HG02798 (cell line): Measurements from ENCODE around the gene DGKQ.
"Not testable (repeated sequence)": the region's sequence is repeated elsewhere in the genome, so short reads cannot be mapped to it uniquely, and the experiment has no call there.

Source experiments
- ATAC-seq: cut with Tn5 transposase; IDR thresholded peaks from one replicate; pipeline ENCODE4 v1.9.1; 2021; ENCODE audit warnings: mild to moderate bottlenecking; ENCODE audit not compliant: unreplicated experiment, poor library complexity

The DGKQ gene

DNA sequence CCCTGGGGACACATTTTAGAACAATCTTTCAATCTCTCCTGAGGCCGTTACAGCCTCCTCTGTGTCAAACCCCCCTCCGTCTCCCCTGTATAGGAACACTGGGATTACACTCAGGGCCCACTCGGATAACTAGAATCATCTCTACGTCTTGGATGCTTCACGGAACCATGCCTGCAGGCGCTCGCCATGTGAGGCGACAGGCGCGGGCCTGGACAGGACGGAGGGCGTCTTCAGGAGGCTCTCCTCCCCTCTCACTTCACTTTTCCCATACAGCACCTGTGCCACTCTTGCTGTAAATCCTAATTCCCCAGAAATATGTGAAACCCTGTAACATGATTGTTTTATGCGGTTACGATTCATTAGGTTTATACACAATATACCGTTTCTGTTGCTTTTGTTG, 9.4 kb upstream of the DGKQ start:
- no peak for ATAC-seq

DNA sequence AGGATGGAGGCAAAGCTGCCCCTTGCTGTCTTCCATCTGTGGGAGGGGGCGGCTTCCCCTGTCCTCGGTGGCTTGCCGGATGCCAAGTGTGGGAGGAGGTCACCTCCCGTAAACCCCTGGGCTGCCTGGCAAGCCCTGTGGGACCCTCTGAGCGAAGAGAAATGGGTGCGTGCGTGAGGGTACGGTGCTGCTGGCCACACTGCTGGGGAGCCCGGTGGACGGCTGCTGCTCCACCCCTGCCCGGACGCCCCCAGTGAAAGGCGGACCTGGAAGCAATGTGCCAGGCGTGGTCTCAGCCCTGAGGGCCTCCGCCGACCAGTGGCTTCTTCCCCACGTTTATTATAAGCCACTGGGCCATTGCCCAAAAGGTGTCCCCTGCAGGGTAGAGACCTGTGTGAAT, 8.9 kb upstream of the DGKQ start:
- no peak for ATAC-seq

DNA sequence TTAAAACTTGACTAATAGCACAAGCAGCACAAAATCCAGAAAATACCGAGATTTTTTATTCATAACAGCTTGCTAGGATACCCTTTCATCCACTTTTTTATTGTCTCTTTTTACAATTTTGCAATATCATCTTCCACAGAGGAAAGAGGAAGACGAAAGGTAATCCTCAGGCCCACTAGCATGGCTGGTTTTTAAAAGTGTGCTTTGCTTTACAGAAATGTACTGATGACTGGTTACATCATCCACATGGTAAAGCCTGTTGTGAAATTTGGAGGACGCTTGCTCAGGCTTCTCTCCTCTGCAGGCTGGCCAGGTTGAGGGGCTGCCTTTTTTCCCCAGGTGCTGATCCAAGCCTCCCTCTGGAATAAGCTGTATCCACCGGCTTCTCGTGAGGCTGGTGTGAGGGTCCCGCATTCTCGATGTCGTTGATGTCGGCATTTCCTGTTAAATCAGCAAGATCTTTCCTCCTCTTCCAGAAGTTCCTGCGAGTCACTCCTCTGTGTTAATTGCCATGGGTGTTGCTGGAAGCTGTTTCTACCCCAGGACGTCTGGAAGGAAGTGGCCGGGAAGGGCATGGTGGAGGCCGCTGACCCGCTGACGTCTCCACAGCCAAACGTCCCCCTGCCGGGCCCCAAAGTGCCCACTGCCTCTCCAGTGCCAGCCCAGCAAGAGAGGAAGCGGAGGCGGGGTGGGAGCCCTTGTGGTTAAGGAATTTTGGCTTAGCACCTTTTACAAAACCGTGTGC, 5.8 kb upstream of the DGKQ start:
- ATAC-seq: no peak

DNA sequence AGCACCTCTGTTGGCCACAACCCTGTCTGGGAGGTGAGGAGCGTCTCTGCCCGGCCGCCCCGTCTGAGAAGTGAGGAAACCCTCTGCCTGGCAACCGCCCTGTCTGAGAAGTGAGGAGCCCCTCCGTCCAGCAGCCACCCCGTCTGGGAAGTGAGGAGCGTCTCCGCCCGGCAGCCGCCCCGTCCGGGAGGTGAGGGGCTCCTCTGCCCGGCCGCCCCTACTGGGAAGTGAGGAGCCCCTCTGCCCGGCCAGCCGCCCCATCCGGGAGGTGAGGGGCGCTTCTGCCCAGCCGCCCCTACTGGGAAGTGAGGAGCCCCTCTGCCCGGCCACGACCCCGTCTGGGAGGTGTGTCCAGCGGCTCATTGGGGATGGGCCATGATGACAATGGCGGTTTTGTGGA, 2.6 kb upstream of the DGKQ start:
- ATAC-seq: not testable (repeated sequence)

DNA sequence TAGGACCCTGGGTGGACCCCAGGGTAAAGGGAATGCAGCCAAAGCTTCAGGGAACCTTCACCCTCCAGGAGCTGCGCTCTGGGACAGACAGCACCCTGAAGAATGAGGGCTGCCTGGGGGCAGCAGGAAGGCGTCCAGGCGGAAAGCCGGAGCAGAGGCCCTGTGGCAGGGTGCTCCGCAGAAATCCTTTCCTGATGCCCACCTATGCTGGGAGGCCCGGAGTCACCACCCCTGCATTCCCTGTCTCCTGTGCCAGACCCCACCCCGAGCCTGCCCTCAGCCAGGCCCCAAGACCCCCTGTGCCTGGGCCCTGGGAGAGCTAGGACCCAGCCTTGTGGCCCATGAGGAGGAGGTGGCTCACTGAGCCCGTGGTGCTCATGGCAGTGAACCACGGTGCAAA, 1.3 kb upstream of the DGKQ start:
- ATAC-seq: no peak

DNA sequence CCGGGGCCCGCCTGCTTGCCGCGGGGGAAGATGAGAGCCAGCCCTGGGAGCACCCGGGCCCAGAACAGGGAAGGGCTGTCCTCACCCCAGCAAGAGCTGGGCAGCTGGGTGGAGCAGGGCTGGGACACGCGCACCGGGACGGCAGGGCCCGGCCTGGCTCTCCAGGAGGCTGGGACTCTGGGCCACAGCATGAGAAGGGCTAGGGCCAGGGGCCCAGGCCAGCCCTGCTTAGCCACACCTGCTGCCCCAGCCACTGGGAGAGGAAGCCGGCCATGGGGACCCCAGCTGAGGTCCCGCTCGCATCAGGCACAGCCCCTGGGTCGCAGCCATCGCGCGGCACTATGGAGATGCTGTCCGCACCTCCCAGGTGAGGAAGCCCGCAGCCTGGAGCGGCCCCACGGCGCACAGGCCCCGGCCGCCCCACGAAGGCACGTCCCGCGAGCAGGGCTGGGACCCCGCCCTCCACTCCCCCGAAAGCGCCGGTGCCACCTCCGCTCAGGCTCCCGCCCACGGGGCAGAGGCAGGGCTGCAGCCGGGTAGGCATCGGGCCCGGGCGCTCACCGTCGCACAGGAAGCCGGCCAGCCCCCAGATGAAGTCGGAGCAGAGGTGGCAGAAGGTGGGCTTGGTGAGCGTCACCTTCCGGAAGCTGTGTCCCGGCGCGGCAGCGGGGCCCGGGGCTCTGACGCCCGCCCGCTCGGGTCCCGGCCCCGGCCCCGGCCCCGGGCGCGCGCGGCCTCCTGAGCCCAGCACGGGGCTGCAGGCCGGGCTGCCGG, 531 bp downstream of the DGKQ start:
- peak; percentile 51 for ATAC-seq

DNA sequence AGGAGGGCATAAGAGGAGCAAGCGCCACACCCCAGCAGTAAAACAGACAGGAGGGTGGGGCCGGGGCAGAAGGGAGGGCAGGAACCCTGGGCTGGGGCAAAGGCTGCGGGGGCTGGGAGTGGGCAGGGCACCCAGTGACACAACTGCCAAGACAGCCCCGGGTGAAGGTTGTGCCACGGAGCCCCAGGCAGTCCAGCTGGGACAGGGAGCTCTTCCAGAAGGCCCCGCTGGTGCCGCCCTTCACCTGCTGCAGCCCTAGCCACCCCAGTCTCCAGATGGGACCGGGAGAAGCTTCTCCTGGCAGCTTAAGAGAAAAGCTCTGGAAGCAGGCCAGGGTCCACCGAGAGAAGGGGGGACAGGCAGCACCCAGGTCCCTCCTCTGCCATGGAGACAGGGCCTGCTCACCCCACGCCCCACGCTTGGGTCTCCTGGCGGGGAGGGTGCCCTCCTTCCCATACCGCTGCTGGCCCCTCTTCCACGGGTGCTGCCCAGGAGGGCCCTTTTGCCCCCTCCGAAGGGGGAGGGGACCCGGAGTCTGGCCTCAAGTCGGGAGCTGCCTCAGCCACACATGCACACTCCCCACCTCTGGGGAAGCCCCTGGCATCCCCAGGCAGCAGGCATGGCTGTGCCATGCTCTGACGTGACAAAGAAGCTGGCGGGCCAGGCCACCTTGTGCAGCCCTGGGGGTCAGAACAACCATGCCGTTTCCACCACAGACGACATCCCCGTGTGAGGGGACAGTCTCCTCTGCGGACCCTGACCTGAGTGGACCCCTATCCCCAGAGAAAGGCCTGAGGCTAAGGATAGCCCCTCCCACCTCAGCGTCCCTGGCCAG, 1.5 kb downstream of the DGKQ start:
- ATAC-seq: no peak

DNA sequence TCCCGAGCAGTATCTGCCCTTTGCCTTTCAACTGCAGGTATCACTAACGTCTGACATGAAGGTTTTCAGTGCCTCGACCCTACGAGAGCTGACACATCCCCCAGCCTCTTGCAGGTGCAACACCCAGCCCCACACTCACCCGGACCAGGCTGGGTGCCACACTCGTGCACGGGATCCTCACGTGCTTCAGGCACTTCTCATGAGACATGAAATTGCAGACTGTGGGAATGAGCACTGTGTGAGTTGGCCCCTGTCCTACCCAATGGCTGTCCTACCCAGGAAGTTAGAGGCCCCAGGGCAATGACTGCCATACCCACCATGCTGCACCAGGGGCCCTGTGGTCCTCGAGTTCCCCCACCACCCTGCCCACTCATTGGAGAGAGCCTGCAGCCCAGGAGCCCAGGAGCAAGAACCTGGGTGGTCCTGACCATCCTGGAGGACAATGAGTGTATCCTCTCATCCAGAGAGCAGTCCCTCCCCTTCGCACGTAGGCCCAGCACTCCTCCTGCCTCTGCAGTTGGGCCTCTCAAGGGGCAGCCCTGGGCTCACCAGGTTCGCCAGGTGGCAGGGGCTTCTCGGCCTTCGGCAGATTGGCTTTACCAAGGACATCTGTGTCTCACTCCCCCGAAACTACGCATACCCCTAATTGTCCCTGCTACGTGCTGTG, 2.4 kb downstream of the DGKQ start:
- ATAC-seq: no peak

DNA sequence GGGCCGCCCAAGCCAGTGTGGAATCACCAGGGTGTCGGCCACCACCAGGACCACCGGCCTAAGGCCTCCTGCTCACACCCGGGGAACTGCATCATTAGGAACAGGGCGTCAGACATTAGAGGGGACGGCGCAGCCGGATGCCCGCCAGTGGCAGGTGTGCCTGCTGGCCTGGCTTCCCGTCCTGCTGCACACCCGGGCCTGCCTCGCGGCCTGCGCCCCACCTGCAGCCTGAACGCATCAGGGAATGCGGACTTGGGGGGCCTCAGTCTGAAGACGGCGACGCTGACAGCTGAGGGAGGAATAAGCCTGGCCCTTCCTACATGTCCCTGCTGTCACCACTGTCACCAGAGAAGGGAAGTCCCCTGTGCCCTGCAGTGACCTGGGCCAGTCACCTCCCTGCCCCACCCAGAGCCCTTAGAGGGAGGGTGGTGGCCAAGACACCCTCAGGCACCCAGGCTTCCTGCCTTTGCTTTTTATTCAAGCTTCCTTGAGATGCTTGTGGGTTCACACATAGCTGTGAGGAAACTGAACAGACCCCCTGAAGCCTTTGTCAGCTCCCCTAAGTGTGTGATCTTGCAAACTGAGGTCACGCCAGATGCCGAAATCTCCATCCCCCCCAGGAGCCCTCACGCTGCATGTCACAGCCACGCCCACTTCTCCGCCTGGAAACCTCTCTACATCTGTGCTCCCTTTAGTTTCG, 3.2 kb downstream of the DGKQ start:
- ATAC-seq: no peak

DNA sequence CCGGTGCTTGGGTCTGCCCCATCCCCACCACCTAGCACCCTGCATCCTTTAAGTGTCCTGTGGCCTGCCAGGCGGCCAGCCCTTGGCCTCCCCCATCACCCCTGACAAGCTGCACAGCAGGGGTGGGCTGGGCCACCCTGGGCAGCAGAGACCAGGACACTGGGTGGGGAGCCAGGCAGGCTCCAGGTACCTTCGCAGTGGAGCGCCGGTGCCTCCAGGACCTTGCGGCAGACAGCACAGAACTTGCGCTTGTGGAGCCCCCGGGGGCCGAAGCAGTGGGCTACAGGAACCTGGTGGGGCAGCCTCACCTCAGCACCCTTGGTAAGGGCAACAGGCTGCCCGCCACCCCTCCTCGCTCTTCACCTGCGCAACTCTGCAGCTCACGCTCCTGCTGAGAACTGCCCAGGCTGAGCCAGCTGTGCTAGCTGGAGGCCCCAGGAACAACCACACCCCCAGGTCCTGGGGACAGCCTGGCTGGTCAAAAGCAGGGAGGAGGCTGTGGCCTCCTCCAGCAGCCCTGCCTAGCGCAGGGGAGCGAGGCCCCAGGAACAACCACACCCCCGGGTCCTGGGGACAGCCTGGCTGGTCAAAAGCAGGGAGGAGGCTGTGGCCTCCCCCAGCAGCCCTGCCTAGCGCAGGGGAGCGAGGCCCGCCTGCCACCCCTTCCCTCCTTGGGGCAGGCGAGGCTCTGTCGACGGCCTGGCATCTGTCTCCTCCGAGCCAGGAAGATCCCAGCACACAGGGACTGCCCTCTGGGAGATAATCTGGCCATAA, 4.6 kb downstream of the DGKQ start:
- no peak for ATAC-seq

DNA sequence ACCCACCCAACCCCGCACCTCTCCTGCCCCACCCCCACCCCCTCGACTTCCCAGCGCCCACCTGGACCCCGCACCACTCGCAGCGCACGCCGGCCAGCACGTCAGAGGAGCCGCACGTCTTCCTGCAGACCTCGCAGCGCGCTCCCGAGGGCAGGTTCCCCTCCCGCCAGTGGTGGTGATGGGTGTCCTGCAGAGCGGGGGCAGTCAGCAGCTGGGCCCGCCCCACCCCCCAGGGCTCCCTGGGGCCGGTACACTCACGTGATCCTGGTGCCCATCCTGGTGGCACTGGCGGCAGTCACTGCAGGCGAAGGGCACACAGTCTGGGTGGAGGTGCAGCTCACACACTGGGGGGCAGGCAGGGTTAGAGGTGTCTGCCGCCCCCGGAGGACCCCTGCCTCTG, 5.1 kb downstream of the DGKQ start:
- ATAC-seq: no peak

DNA sequence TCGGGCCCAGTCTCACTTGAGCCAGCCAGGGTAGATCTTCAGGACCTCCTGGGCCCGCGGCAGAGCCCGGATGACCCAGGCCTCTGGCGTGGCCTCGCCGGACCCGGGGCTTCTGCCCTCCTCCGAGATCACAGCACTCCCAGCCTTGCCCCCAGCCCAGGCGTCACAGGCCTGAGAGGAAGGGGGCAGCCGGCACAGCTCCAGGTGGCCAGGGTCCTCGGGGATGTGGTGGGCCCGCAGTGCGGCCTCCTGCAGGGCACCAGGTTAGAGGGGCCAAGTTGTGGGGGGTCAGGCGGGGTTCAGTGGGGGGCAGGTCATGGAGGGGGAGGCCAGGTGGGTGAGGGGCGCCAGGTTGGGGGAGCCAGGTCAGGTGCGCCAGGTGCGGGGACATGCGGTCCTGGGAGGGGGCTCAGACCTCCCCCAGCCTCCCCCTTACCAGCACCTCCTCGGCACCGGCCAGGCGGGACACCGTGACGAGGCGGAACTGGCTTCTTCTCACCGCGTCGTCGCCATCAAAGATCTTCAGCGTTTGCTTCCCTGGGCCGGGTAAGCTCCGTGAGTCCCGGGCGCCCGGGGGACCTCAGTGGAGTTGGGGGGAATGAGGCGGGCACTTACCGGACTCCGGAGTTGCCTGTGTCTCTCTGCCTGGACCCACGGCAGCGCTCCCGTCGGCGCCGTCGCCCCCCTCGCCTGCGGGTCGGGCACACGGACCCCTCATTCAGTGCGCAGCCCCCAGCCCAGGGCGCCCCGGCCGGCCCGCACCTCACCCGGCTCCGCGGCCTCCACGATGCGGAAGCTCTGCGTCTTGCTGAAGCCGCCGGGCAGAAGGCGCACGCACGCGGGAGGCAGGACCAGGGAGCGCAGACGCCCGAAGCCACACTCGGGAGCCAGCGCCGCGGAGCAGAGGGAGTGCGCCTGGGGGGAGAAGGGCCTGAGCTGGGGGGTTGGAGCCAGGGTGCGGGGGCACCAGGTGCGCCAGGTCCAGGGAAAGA, 6.0 kb downstream of the DGKQ start:
- no peak for ATAC-seq

DNA sequence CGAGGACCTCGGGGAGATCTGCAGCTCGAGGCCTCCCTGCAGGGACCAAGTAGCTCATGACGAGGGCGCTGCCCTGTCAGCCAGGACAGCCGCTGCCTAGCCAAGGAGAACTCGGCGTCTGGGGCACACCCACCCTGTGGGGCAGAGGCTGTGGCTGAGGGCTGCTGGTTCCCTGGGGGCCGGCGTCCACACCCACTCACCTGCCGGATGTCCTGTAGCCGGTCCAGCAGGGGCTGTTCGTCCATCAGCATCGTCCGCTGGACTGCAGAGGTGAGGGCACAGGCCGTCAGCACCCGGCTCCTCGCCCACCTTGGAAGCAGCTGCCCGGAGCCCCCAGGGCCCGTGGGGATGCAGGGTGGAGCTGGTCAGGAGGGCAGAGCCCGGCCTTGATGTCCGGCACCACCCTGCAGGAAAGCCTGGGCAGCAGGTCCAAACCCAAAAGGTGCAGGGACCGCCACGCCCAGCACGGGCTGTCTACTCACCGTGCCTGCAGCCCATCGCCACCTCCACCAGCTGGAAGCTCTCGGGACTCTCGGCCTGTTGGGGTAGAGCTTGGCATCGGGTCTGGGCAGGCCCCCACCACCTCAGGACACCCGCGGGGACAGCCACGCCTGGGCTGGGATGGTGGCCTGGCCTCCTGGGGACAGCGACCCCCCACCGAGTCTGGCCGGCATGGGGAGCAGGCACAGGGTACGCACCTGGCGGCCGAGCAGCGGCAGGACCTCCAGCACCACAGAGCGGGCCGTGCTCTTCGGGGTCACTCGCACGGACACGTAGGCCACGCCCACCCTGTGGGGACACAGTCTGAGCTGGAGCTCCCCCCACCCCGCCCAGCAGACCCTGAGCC, 6.9 kb downstream of the DGKQ start:
- no peak for ATAC-seq

DNA sequence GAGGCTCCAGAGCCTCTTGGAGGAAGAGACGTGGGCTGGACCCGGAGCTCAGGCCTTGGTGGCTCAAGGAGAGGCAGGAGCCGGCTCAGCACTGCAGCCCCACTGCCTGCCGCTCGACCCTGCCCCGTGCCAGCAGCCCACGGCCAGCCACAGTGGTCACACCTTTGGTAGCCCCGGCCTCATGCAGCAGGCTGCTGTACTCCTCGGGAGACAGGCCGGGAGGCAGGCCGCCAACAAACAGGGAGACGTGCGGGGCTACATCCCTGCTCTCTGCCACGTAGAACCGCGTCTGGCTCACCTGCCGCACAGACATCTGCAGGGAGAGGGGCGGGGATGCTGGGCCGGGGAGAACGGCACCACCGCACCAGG, 7.6 kb downstream of the DGKQ start:
- no peak for ATAC-seq

DNA sequence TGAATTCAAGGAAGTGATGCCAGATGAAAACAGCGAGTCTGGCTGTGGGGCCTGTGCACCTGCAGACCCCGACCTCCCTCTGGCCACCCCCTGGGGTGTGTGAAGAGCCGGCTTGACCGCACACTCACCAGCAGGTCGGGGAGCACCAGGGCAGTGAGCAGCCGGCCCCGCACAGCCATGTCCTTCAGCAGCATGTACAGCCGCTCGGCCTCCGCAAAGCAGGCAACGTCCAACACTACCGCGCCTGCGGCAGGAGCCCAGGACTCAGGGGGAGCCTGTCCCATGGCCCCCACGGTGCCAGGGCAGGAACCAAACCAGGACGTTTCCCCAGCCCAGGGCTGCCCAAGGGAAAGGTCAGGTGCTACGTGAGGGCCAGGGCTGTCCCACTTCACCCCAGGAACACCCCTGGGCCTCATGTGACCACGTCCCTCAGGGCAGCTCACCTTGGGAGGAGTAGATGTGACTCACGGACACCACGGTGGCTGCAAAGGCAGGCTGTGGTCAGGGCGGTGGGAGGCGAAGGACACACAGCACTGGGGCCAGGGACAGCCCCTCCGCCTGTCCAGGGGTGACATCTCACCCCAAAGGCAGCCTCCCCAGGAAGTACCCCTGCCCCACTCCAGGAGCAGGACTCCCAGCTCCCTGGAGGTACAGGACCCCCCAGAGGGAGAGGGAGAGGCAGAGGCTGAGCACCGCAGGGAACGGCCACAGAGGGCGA, 8.2 kb downstream of the DGKQ start:
- ATAC-seq: no peak

DNA sequence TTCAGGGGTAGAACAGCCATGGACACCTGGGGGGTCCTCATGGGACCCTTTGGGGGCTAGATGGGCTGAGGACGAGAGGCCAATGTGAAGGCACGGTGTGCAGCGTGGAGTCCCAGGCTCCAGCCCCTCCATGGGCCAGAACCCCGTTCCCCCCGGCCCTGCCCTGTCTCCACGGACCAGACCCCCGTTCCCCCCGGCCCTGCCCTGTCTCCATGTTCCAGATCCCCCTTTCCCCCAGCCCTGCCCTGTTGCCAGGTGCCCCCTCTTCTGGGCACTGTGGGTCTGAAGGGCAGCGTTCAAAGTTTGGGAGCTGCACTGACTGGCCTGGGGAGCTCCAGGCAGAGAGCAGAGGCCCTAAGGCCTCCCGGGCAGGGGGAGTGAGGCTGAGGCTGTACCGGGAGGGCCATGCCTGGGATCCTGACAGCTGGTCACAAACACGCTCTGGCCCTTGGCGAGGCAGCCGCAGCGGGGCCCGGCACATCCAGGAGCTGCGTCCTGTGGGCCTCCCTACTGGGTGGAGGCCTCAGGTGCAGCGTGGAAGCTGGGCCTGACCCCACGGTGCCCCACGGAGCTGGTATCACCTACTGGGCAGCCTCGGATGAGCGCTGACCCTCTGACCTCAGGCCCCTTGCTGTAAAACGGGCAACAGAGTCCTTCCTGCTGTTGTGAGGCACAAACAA, 8.9 kb downstream of the DGKQ start:
- no peak for ATAC-seq
